ENCODE results near the gene HSPA8. TPM values are rescaled to one million over a fixed set of nuclear protein-coding genes. Genes with fewer than 3 reads are reported as not detected.

HSPA8 gene
- total RNA-seq, 1 donor from 2014 or later, result 1,453 TPM

- H3K9ac ChIP-seq, result no peak overlapping the region
- H3K4me1 Mint-ChIP-seq, result peaks cover 14% of the 10 kb centered on the region
- H3K27ac Mint-ChIP-seq, result no peak overlapping the region
Measured at GRCh38 chr11:123072332-123072761, 10.4 kb upstream of the HSPA8 start.

GRCh38 chr11:123069908-123070821 is 8.2 kb upstream of the HSPA8 start:
- H3K4me1 Mint-ChIP-seq, result peaks cover 21% of the 10 kb centered on the region
- H4K20me1 ChIP-seq (ENCODE audit: low read depth), result no peaks in the 10 kb centered on the region
- no peak overlapping the region for H2AFZ ChIP-seq (replicated peaks)
- H3K4me1 ChIP-seq, result peaks cover 6% of the 10 kb centered on the region
- H3K27ac Mint-ChIP-seq, result no peak overlapping the region
- H3K4me3 ChIP-seq, result no peak overlapping the region
- H3K36me3 Mint-ChIP-seq, result peaks cover 28% of the 10 kb centered on the region
- H3K4me3 Mint-ChIP-seq, result no peak overlapping the region
- H3K79me2 ChIP-seq (ENCODE audit: low read depth), result peaks cover 17% of the 10 kb centered on the region
- H3K9ac ChIP-seq, result no peak overlapping the region
- no peak overlapping the region for H3K27ac ChIP-seq
- TF ChIP-seq CTCF (IDR thresholded peaks at IDR 0.05) (no peak), EZH2 (IDR thresholded peaks at IDR 0.05) (no peak), EZH2phosphoT487 (IDR thresholded peaks at IDR 0.05) (no peak)
- no peaks in the 10 kb centered on the region for H3K9me3 Mint-ChIP-seq
- no peak for DNase-seq (ENCODE audit: low spot score)
- no peak overlapping the region for H3K4me2 ChIP-seq
- H3K36me3 ChIP-seq, result no peaks in the 10 kb centered on the region
- no peaks in the 10 kb centered on the region for H3K9me3 ChIP-seq (ENCODE audit: low read depth)
- H3K27me3 Mint-ChIP-seq (ENCODE audit: insufficient read depth, low read depth), result no peaks in the 10 kb centered on the region
- peaks cover 9% of the 10 kb centered on the region for H3F3A ChIP-seq (ENCODE audit: low read depth)
- no peaks in the 10 kb centered on the region for H3K27me3 ChIP-seq

More at GRCh38 chr11:123072332-123072761, 10.4 kb upstream of the HSPA8 start:
- Histone ChIP-seq H3K4me3 (no peak overlapping the region), H4K20me1 (ENCODE audit: low read depth) (no peaks in the 10 kb centered on the region), H3K79me2 (ENCODE audit: low read depth) (no peaks in the 10 kb centered on the region), H3K4me1 (peaks cover 6% of the 10 kb centered on the region), H3K4me2 (no peak overlapping the region), H3K36me3 (no peaks in the 10 kb centered on the region), H2AFZ (replicated peaks) (no peak overlapping the region), H3F3A (ENCODE audit: low read depth) (peaks cover 9% of the 10 kb centered on the region), H3K27ac (no peak overlapping the region), H3K27me3 (no peaks in the 10 kb centered on the region), H3K9me3 (ENCODE audit: low read depth) (no peaks in the 10 kb centered on the region)
- Mint-ChIP-seq H3K36me3 (peaks cover 31% of the 10 kb centered on the region), H3K4me3 (no peak overlapping the region), H3K27me3 (ENCODE audit: insufficient read depth, low read depth) (no peaks in the 10 kb centered on the region), H3K9me3 (no peaks in the 10 kb centered on the region)
- TF ChIP-seq EZH2phosphoT487 (IDR thresholded peaks at IDR 0.05) (no peak), EZH2 (IDR thresholded peaks at IDR 0.05) (no peak), CTCF (IDR thresholded peaks at IDR 0.05) (no peak)
- DNase-seq (ENCODE audit: low spot score), result no peak

- Histone ChIP-seq H3K4me1 (peaks cover 16% of the 10 kb centered on the region), H4K20me1 (ENCODE audit: low read depth) (peaks cover 10% of the 10 kb centered on the region), H3K9ac (no peak overlapping the region), H3K4me3 (no peak overlapping the region), H3K36me3 (peaks cover 4% of the 10 kb centered on the region), H3F3A (ENCODE audit: low read depth) (peaks cover 18% of the 10 kb centered on the region), H3K9me3 (ENCODE audit: low read depth) (no peaks in the 10 kb centered on the region), H3K27me3 (no peaks in the 10 kb centered on the region), H2AFZ (replicated peaks) (no peak overlapping the region), H3K4me2 (no peak overlapping the region), H3K79me2 (ENCODE audit: low read depth) (peaks cover 59% of the 10 kb centered on the region), H3K27ac (no peak overlapping the region)
- Mint-ChIP-seq H3K4me3 (peak overlapping the region; percentile 63), H3K4me1 (peaks cover 38% of the 10 kb centered on the region), H3K27me3 (ENCODE audit: insufficient read depth, low read depth) (peaks cover 4% of the 10 kb centered on the region), H3K27ac (peak overlapping the region; percentile 79), H3K9me3 (no peaks in the 10 kb centered on the region), H3K36me3 (peaks cover 15% of the 10 kb centered on the region)
- TF ChIP-seq CTCF (IDR thresholded peaks at IDR 0.05) (no peak), EZH2phosphoT487 (IDR thresholded peaks at IDR 0.05) (no peak), EZH2 (IDR thresholded peaks at IDR 0.05) (no peak)
- DNase-seq (ENCODE audit: low spot score), result no peak
Measured at GRCh38 chr11:123065621-123066020, 3.7 kb upstream of the HSPA8 start.
